ENCODE results near the gene METTL15. TPM values are rescaled to one million over a fixed set of nuclear protein-coding genes. Genes with fewer than 3 reads are reported as not detected.

METTL15 gene
- total and polyA plus RNA-seq, 2 of the 8 experiments (the other 6 are each of a cell fraction or from before 2014, with no cell fraction given) = 5.4 to 10.5 TPM

- TF ChIP-seq CHD7 (IDR thresholded peaks at IDR 0.05; ENCODE audit: insufficient replicate concordance, low read length) (no peak), ASH2L (IDR thresholded peaks at IDR 0.05; ENCODE audit: low read length) (no peak), HDAC6 (IDR thresholded peaks at IDR 0.05; ENCODE audit: low read depth, low read length) (no peak), HDAC2 (IDR thresholded peaks at IDR 0.05; ENCODE audit: borderline replicate concordance in 1 of 2, low read depth in 2 of 2, low read length in 2 of 2) (no peak), KDM5A (IDR thresholded peaks at IDR 0.05; ENCODE audit: low read length) (no peak), KDM4A (IDR thresholded peaks at IDR 0.05; ENCODE audit: low read depth, low read length, severe bottlenecking) (no peak), RXRA (IDR thresholded peaks at IDR 0.05; ENCODE audit: insufficient read depth, low read depth, low read length) (no peak)
These were observed 231.3 kb downstream of the METTL15 start (continued) for GRCh38 chr11:28339488-28339887.
